IMR-90 (cell line): ENCODE results near the gene FZD7. TPM values are rescaled to one million over a fixed set of nuclear protein-coding genes. Genes with fewer than 3 reads are reported as not detected.

Experiments
- ATAC-seq: fragments of 200-7000 bp; cut with Tn5 transposase; 2 replicates; pipeline ENCODE4 v1.9.1; 2020; ENCODE audit warnings: low read depth, mild to moderate bottlenecking, moderate library complexity
- BruUV-seq: library from RNA; stranded (reverse); fragments of 400-500 nt; replicated peaks from 2 replicates; lab custom pipeline; 2021; lab: Mats Ljungman, UMichigan
- CTCF ChIA-PET: fragments of 300-600 bp; formaldehyde crosslinking; extraction: SDS; loops from one replicate; lab custom pipeline; 2021; ENCODE audit warnings: antibody characterized with exemption; lab: Yijun Ruan, JAX
- POLR2A ChIA-PET: fragments of 300-600 bp; sonication (Branson Sonifier 250); formaldehyde crosslinking; loops from one replicate; lab custom pipeline; 2022; ENCODE audit warnings: antibody characterized with exemption; ENCODE audit not compliant: unreplicated experiment; lab: Charles Lee
- DNase-seq: peaks from one replicate; pipeline ENCODE4 v3.0.0; 2013
- H2AFZ ChIP-seq: replicated peaks from 2 replicates; pipeline ENCODE3; 2013; ENCODE audit warnings: low read length, mild to moderate bottlenecking; ENCODE audit not compliant: poor library complexity
- H2AK5ac ChIP-seq: 2 replicates; pipeline ENCODE4 v1.6.1; 2013; ENCODE audit warnings: low read depth, low read length, inconsistent platforms
- H2AK9ac ChIP-seq: replicated peaks from 2 replicates; pipeline ENCODE3; 2013; ENCODE audit warnings: mild to moderate bottlenecking, low read depth, low read length, moderate library complexity; ENCODE audit not compliant: poor library complexity
- H2BK120ac ChIP-seq: 2 replicates; pipeline ENCODE4 v1.6.1; 2013; ENCODE audit warnings: low read depth, low read length, inconsistent platforms
- H2BK15ac ChIP-seq: 3 replicates; pipeline ENCODE4 v1.6.1; 2013; ENCODE audit warnings: low read depth, low read length, inconsistent platforms
- H2BK20ac ChIP-seq: 2 replicates; pipeline ENCODE4 v1.6.1; 2013; ENCODE audit warnings: low read depth, mild to moderate bottlenecking, inconsistent platforms, low read length, moderate library complexity
- H2BK5ac ChIP-seq: 2 replicates; pipeline ENCODE4 v1.6.1; 2013; ENCODE audit warnings: mild to moderate bottlenecking, low read depth, low read length, inconsistent platforms; ENCODE audit not compliant: poor library complexity, severe bottlenecking
- H3K14ac ChIP-seq: replicated peaks from 2 replicates; pipeline ENCODE4 v1.6.1; 2013; ENCODE audit warnings: low read depth, low read length, inconsistent platforms
- H3K18ac ChIP-seq: 2 replicates; pipeline ENCODE4 v1.6.1; 2013; ENCODE audit warnings: low read depth, low read length, control low read depth
- H3K23ac ChIP-seq: 2 replicates; pipeline ENCODE4 v1.6.1; 2013; ENCODE audit warnings: low read depth, low read length, inconsistent platforms
- H3K27ac ChIP-seq: 2 replicates; pipeline ENCODE4 v1.5.1; 2013; ENCODE audit warnings: mild to moderate bottlenecking, control low read depth, low read length; ENCODE audit not compliant: insufficient read depth
- H3K27me3 ChIP-seq: 2 replicates; pipeline ENCODE4 v1.6.1; 2013; ENCODE audit warnings: low read length; ENCODE audit not compliant: control insufficient read depth, insufficient read depth
- H3K36me3 ChIP-seq: 2 replicates; pipeline ENCODE4 v1.6.1; 2013; ENCODE audit warnings: low read length, mixed read lengths; ENCODE audit not compliant: control insufficient read depth, insufficient read depth
- H3K4ac ChIP-seq: 2 replicates; pipeline ENCODE4 v1.6.1; 2013; ENCODE audit warnings: low read depth, low read length, inconsistent platforms
- H3K4me1 ChIP-seq: 2 replicates; pipeline ENCODE4 v1.6.1; 2013; ENCODE audit warnings: low read length, mixed read lengths; ENCODE audit not compliant: control insufficient read depth, insufficient read depth
- H3K4me2 ChIP-seq: 2 replicates; pipeline ENCODE4 v1.6.1; 2013; ENCODE audit warnings: low read depth, mild to moderate bottlenecking, control low read depth, low read length, moderate library complexity
- H3K4me3 ChIP-seq: 2 replicates; pipeline ENCODE4 v1.5.1; 2013; ENCODE audit warnings: low read depth, mild to moderate bottlenecking, control low read depth, low read length, moderate library complexity; ENCODE audit not compliant: insufficient read depth
- H3K56ac ChIP-seq: 2 replicates; pipeline ENCODE4 v1.6.1; 2013; ENCODE audit warnings: low read length, inconsistent platforms; ENCODE audit not compliant: insufficient read depth; ENCODE audit errors: extremely low read depth
- H3K79me1 ChIP-seq, 2 experiments: 2 replicates each; pipeline ENCODE4 v1.6.1; 2013; ENCODE audit warnings: low read length in 2 of 2, inconsistent platforms in 1 of 2, low read depth in 1 of 2
- H3K9ac ChIP-seq: 2 replicates; pipeline ENCODE4 v1.6.1; 2013; ENCODE audit warnings: low read depth, low read length, control low read depth
- H3K9me1 ChIP-seq: 2 replicates; pipeline ENCODE4 v1.6.1; 2013; ENCODE audit warnings: low read length, inconsistent platforms; ENCODE audit not compliant: insufficient read depth
- H3K9me3 ChIP-seq: 2 replicates; pipeline ENCODE4 v1.6.1; 2013; ENCODE audit warnings: low read length; ENCODE audit not compliant: control insufficient read depth, insufficient read depth
- H4K20me1 ChIP-seq: 2 replicates; pipeline ENCODE4 v1.6.1; 2013; ENCODE audit warnings: low read length, inconsistent platforms; ENCODE audit not compliant: insufficient read depth
- H4K5ac ChIP-seq: 2 replicates; pipeline ENCODE4 v1.6.1; 2013; ENCODE audit warnings: mild to moderate bottlenecking, low read depth, low read length, control low read depth
- H4K8ac ChIP-seq, 2 experiments: 2 replicates each; pipeline ENCODE4 v1.6.1; 2013; ENCODE audit warnings: low read depth in 2 of 2, low read length in 2 of 2, control low read depth in 1 of 2, inconsistent platforms in 1 of 2
- H4K91ac ChIP-seq: 2 replicates; pipeline ENCODE4 v1.6.1; 2013; ENCODE audit warnings: low read depth, low read length, inconsistent platforms; ENCODE audit not compliant: insufficient read depth
- MXI1 ChIP-seq: IDR thresholded peaks from 2 replicates; pipeline ENCODE4 v1.6.1; 2012; ENCODE audit warnings: low read depth, mild to moderate bottlenecking, low read length, moderate library complexity, borderline replicate concordance
- RAD21 ChIP-seq: IDR thresholded peaks from 2 replicates; pipeline ENCODE4 v1.6.1; 2012; ENCODE audit warnings: low read length, improper control_type of control experiment
- RCOR1 ChIP-seq: IDR thresholded peaks from 2 replicates; pipeline ENCODE4 v1.6.1; 2012; ENCODE audit warnings: mild to moderate bottlenecking, low read length, improper control_type of control experiment; ENCODE audit not compliant: insufficient replicate concordance
- WGBS, 2 experiments: methylation state at CpG; one replicate each; pipeline versions ENCODE4 v1.1.5 to v1.1.7; 2013; ENCODE audit warnings: missing lambda C conversion rate in 2 of 2; ENCODE audit not compliant: insufficient read length in 1 of 2; ENCODE audit errors: extremely low coverage in 2 of 2; 5-methylcytosine and 5-hydroxymethylcytosine counted together
- dilution Hi-C: fragments of 300-500 bp; cut with HindIII; formaldehyde crosslinking; loops from one replicate; pipeline ENCODE4 v1.14.3; 2018; ENCODE audit warnings: low sequenced_read_pairs; ENCODE audit not compliant: unreplicated experiment
- in situ Hi-C: fragments of 300-500 bp; cut with MboI; formaldehyde crosslinking; loops from 3 replicates; pipeline ENCODE4 v1.14.3; 2019; ENCODE audit warnings: low sequenced_read_pairs, inconsistent platforms, mixed read lengths
- intact Hi-C: fragments of 100-400 bp; cut with micrococcal nuclease; formaldehyde crosslinking; loops from 2 replicates; pipeline ENCODE4 v1.10.0; 2022
- polyA plus RNA-seq, 3 experiments: library from polyadenylated mRNA; depleted of rRNA; stranded (reverse); fragments of >200 nt; gene quantifications; 2 replicates each; pipeline ENCODE4 v1.2.3, GENCODE V29; 2012; ENCODE audit warnings: low replicate concordance in 1 of 3
- total RNA-seq: library from RNA; depleted of rRNA; stranded (reverse); fragments of >200 nt; gene quantifications from 2 replicates; pipeline ENCODE4 v1.2.3, GENCODE V29; 2012

FZD7 gene
- total and polyA plus RNA-seq, 2 of the 4 experiments (the other 2 are of a cell fraction) = 62.4 to 90.9 TPM

- intact Hi-C loops = loop anchor here (10.0 kb wide), 1 partner anchor 335 kb away; the partner anchor contains the start of gene BMPR2
- no peak overlapping the region; the same call in 1 of the 2 replicates for H2AK5ac ChIP-seq
- BruUV-seq = no TSS peak
- H3K23ac ChIP-seq = peak overlapping the region; percentile 88
- peak overlapping the region; percentile 49 for H3K56ac ChIP-seq
- peaks cover 16% of the 10 kb centered on the region for H3K4me1 ChIP-seq
- peaks cover 12 to 32% of the 10 kb centered on the region in 2 experiments for H3K79me1 ChIP-seq
- no peaks in the 10 kb centered on the region for H3K9me3 ChIP-seq
- H3K4me3 ChIP-seq = peak overlapping the region; percentile 39
- peak overlapping the region; percentile 61 for H3K18ac ChIP-seq
- H4K20me1 ChIP-seq = peaks cover 50% of the 10 kb centered on the region
- in situ Hi-C loops = loop anchor here (5.0 kb wide), 3 partner anchors 143 to 242 kb away; no protein-coding TSS in a partner anchor
- H2AK9ac ChIP-seq = no peak overlapping the region
- no peak overlapping the region for H2AFZ ChIP-seq
- ATAC-seq = no peak
- peak overlapping the region; percentile 96 for H3K4me2 ChIP-seq
- DNase-seq = no peak
- TF ChIP-seq MXI1 (peak; percentile 11; the same call in 1 of the 2 replicates), RCOR1 (no peak), RAD21 (no peak)
- peak overlapping the region; percentile 42 for H4K5ac ChIP-seq
- H3K27me3 ChIP-seq = no peaks in the 10 kb centered on the region
- peak overlapping the region; percentile 77 for H3K9ac ChIP-seq
- no peak overlapping the region for H2BK15ac ChIP-seq
- POLR2A ChIA-PET = interaction anchor here (1.0 kb wide), 1 partner anchor 140 kb away, joined by 3 read pairs; no protein-coding TSS in a partner anchor
- peak overlapping the region; percentile 9 for H4K91ac ChIP-seq
- 28% methylated on average over 7 of the region's 13 CpGs; no CpG with 5 or more reads in 1 of the 2 experiments for WGBS, 2 experiments
- H3K14ac ChIP-seq = peak overlapping the region; percentile 87
- peak overlapping the region; percentile 41; the same call in 1 of the 2 replicates for H2BK20ac ChIP-seq
- peak overlapping the region; percentile 39 for H3K4ac ChIP-seq
- peaks cover 10% of the 10 kb centered on the region for H3K9me1 ChIP-seq
- H3K36me3 ChIP-seq = peaks cover 36% of the 10 kb centered on the region
- peak overlapping the region; percentile 52 for H2BK120ac ChIP-seq
- H2BK5ac ChIP-seq = peak overlapping the region; percentile 96
- peak overlapping the region; percentile 63 for H3K27ac ChIP-seq
- dilution Hi-C loops = no loop called here
- H4K8ac ChIP-seq = peak overlapping the region; percentile 16 to 50; a peak in 2 of 4 replicates
- CTCF ChIA-PET = no interaction called here
Measured at GRCh38 chr2:202039278-202040078, 5.8 kb downstream of the FZD7 start.
